Muscle layer of colon (tissue), 2 donors: Measurements from ENCODE around the gene OR56A5.

ENCODE experiments used
- H3K27ac ChIP-seq: one replicate; pipeline ENCODE4 v1.7.0; 2013; ENCODE audit warnings: low read depth, mild to moderate bottlenecking, low read length, moderate library complexity
- H3K27me3 ChIP-seq, 2 donors: one replicate each; pipeline ENCODE4 v1.7.0; 2013; ENCODE audit warnings: low read length in 2 of 2, mild to moderate bottlenecking in 2 of 2; ENCODE audit not compliant: insufficient read depth in 2 of 2, control insufficient read depth in 1 of 2
- H3K36me3 ChIP-seq: one replicate; pipeline ENCODE4 v1.7.0; 2013; ENCODE audit warnings: mild to moderate bottlenecking, low read length; ENCODE audit not compliant: insufficient read depth
- H3K4me1 ChIP-seq: one replicate; pipeline ENCODE4 v1.7.0; 2013; ENCODE audit warnings: mild to moderate bottlenecking, low read length; ENCODE audit not compliant: insufficient read depth
- H3K4me3 ChIP-seq, 2 donors: one replicate each; pipeline ENCODE4 v1.7.0; 2013; ENCODE audit warnings: low read length in 2 of 2, low read depth in 1 of 2, mild to moderate bottlenecking in 1 of 2, moderate library complexity in 1 of 2
- H3K9ac ChIP-seq: one replicate; pipeline ENCODE4 v1.7.0; 2013; ENCODE audit warnings: low read length
- H3K9me3 ChIP-seq: one replicate; pipeline ENCODE4 v1.7.0; 2013; ENCODE audit warnings: mild to moderate bottlenecking, low read length
- donor health status: abdominal sarcoma.
- donor health status: Adenocarcinoma of cecum.

Gene OR56A5, protein sequence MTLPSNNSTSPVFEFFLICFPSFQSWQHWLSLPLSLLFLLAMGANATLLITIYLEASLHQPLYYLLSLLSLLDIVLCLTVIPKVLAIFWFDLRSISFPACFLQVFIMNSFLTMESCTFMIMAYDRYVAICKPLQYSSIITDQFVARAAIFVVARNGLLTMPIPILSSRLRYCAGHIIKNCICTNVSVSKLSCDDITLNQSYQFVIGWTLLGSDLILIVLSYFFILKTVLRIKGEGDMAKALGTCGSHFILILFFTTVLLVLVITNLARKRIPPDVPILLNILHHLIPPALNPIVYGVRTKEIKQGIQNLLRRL

DNA sequence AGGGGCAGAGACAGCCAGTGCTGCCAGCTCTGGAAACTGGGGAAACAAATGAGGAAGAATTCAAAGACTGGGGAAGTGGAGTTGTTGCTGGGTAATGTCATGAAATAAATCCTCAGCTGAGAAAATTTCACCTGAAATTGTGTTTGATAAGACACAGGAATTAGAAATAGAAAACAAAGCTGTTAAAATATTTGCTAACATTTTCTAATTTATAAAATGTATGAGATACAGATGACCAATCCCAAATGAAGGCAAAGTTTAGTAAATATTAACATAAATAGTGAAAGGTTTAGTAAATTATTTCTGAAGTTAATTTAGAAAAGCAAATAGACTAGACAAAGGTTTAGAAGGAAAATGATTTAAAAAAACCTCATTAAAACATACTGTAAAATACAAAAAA lies at the start of gene OR56A5:
Gene OR56A5, minus strand, starts transcription at position 101 of the 400 bp plus-strand sequence. Its CDS starts 0 bp downstream, at position 101.
- Histone ChIP-seq H3K9me3 (peaks cover 3% of the 10 kb centered on the region), H3K36me3 (no peaks in the 10 kb centered on the region), H3K4me1 (no peaks in the 10 kb centered on the region), H3K27me3 (no peaks in the 10 kb centered on the region), H3K4me3 (no peak within 1 kb of the TSS), H3K27ac (no peak within 1 kb of the TSS), H3K9ac (no peak within 1 kb of the TSS)

DNA sequence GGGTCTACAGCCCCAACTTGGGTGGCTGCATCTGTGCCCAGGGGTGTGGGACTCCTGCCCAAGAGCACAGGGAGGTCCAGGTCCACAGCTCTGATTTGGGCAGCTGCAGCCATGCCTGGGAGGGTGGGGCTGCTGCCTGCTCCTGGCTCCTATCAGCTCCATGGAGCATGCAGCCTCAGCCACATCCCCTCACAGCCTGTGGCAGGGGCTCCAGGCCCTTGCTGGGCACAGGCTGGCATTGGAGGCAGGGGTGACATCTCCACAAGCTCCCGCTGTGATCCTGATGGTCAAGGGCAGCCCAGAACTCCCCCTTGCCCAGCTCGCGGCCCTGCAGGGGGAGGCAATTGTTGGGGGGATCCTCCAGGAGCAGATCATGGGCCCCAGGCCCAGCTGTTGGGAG lies 44.7 kb upstream of the OR56A5 start:
- Histone ChIP-seq H3K9ac (no peak overlapping the region), H3K27me3 (no peaks in the 10 kb centered on the region), H3K36me3 (no peaks in the 10 kb centered on the region), H3K4me3 (no peak overlapping the region), H3K9me3 (peaks cover 6% of the 10 kb centered on the region), H3K4me1 (no peaks in the 10 kb centered on the region), H3K27ac (no peak overlapping the region)

DNA sequence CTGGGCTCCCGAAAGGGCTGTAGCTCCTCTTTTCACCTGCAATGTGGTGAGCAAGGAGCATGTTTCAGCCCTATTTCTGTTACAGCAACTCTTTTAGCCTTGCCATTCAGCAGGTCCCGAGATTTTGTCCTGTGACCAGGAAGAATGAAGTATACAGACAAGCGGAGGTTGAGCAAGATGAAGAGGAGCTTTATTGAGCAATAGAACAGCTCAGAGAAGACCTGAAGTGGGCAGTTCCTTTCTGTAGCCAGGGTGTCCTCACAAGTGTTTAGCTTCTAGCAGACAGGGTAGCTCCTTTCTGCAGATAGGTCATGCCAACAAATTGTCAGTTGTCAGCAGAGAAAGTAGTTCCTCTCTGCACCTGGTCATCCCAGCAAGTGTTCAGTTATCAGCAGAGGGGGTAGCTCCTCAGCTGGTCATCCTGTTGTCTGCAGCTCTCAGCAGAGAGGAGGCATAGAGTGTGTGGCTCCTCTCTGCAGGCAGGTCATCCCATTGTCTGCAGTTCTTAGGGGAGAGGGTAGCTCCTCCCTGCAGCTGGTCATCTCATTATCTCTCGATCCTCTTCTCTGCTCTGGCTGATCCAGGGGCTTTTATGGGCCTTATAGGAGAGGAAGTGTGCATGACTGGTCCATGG lies 43.9 kb upstream of the OR56A5 start:
- no peaks in the 10 kb centered on the region for H3K36me3 ChIP-seq
- no peak overlapping the region for H3K27ac ChIP-seq
- no peak overlapping the region for H3K4me3 ChIP-seq
- H3K9me3 ChIP-seq = peaks cover 6% of the 10 kb centered on the region
- H3K9ac ChIP-seq = no peak overlapping the region
- H3K27me3 ChIP-seq = no peaks in the 10 kb centered on the region
- H3K4me1 ChIP-seq = no peaks in the 10 kb centered on the region

DNA sequence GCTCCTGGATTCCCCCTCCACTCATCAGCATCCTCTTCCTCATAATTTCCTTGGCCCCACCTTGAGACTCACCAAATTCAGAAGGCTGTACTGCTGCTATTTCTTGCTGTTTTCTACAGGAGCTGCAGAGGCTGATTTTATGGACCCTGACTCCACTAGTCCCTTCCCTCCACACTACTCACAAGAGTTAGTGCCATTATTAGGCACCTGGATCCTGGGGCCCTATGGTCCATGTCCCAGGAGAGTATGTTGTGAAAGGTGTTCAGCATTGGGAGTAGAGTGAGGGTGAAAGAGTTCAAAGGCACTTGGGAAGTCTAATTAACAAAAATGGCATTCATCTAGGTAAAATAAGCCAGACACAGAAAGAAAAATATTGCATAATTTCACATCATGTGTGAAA lies 38.6 kb upstream of the OR56A5 start, which contains the start of gene OR56A4:
Gene OR56A4, minus strand, starts transcription at position 101 of the 400 bp plus-strand sequence. CDS start 3,954 bp downstream, outside the sequence.
- no peak within 1 kb of the TSS for H3K9ac ChIP-seq
- no peak within 1 kb of the TSS for H3K4me3 ChIP-seq
- no peaks in the 10 kb centered on the region for H3K9me3 ChIP-seq
- H3K4me1 ChIP-seq = no peaks in the 10 kb centered on the region
- H3K27me3 ChIP-seq = no peaks in the 10 kb centered on the region
- no peak within 1 kb of the TSS for H3K27ac ChIP-seq
- H3K36me3 ChIP-seq = no peaks in the 10 kb centered on the region

DNA sequence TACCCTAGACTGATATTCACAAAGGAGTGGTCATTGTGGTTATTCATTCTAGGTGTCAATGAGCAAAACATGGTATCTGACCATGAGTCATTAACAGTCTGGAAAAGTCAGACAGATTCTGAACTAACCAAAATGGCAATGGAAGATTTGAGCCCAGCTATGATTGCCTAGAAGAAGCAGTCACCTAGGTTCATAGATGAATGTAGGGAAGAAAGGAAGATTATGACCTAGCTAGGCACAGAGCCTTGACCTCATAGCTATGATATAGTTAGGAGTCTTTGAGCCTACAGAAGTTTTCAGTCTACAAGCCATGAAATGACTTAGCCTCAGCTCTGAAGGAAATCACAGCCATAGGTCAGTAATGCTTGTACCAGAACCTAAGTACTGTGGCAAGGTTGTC lies 38.1 kb upstream of the OR56A5 start:
- Histone ChIP-seq H3K9ac (no peak overlapping the region), H3K36me3 (no peaks in the 10 kb centered on the region), H3K4me1 (no peaks in the 10 kb centered on the region), H3K9me3 (no peaks in the 10 kb centered on the region), H3K4me3 (no peak overlapping the region), H3K27me3 (no peaks in the 10 kb centered on the region), H3K27ac (no peak overlapping the region)

DNA sequence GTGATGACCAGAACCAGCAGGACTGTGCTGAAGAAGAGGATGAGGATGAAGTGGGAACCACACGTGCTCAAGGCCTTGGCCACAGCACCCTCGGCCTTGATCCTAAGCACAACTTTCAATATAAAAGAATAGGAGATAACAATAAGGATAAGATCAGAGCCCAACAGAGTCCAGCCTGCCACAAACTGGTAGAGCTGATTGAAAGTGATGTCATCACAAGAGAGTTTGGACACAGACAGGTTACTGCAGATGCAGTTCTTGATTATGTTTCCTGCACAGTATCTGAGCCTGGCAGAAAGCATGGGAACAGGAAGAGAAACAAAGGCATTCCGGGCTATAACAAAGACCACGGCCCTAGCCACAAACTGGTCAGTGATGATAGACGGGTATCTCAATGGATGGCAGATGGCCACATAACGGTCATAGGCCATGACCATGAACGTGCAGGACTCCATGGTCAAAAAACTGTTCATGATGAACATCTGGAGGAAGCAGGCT lies 34.0 kb upstream of the OR56A5 start:
- Histone ChIP-seq H3K4me1 (no peaks in the 10 kb centered on the region), H3K4me3 (no peak overlapping the region), H3K27ac (no peak overlapping the region), H3K9me3 (no peaks in the 10 kb centered on the region), H3K27me3 (no peaks in the 10 kb centered on the region), H3K9ac (no peak overlapping the region), H3K36me3 (no peaks in the 10 kb centered on the region)

DNA sequence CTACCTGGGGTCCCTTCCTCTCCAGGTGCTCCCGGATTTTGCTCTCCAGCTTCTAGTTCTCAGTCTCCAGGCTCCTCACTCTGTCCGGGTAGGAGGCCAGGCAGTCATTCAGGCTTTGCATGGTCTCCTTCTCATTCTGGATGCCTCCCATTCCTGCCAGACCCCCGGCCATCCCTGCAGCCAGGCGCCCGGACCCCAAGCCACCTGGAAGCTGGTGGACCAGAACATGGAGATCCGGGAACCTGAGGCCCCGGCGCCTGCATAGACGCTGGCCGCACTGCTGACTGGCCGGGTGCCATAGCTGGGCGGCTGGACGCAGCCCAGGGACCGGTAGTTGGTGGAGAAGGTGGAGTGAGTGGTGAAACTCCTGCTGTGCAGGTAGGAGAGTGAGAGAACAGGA lies 26.5 kb upstream of the OR56A5 start:
- no peaks in the 10 kb centered on the region for H3K4me1 ChIP-seq
- H3K36me3 ChIP-seq = no peaks in the 10 kb centered on the region
- no peak overlapping the region for H3K9ac ChIP-seq
- H3K27me3 ChIP-seq = no peaks in the 10 kb centered on the region
- no peaks in the 10 kb centered on the region for H3K9me3 ChIP-seq
- H3K4me3 ChIP-seq = no peak overlapping the region
- no peak overlapping the region for H3K27ac ChIP-seq

DNA sequence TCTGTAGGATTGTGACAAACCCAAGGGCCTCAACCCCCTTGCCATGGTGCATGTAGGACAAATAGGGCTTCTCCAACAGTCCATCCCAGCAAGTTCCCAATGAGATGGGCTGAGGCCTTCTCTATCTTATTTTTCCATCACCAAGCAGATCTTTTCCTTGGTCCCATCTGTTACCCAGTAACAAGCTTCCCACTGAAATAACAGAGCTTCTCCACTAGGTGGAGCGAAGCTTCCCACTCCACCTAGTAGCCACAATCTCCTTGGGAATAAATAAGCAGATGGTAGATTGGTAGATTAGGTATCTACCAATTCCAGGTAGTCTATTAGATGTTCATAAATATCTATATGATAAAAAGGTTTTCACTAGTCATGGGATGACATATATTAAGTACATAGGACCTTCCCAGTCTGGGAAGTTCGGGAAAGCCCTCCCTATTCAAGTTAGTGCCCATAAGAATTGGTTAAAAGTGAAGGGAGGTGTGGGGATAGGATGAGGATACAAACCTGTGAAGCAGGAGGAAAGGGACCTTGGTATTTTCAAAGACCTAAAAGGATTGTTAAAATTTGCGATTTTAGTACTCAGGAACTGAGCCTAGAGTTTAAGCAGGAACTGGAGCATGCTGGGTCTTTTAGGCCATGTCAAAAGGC lies 24.4 kb upstream of the OR56A5 start:
- no peaks in the 10 kb centered on the region for H3K9me3 ChIP-seq
- no peaks in the 10 kb centered on the region for H3K4me1 ChIP-seq
- no peak overlapping the region for H3K9ac ChIP-seq
- no peak overlapping the region for H3K27ac ChIP-seq
- no peaks in the 10 kb centered on the region for H3K36me3 ChIP-seq
- no peak overlapping the region for H3K4me3 ChIP-seq
- H3K27me3 ChIP-seq = no peaks in the 10 kb centered on the region

DNA sequence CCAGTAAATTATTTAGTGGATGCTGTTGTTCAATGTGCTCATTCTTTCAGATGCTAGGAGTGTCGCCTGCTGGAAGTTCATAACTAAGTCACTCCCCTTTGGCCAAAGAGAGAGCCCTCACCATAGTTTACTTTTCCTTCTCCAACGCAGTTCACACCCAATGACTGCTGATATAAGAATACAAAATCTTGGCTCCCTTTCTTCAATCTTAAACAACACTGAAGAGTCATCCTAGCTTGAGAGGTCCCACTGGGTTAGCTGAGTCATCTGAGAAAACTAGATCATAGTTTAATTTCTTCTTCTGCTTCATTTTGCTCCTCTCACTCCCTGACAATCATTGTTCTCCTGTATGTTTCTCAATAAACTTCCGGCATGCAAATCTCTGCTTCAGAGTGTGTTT lies 23.9 kb upstream of the OR56A5 start:
- Histone ChIP-seq H3K9me3 (no peaks in the 10 kb centered on the region), H3K27me3 (no peaks in the 10 kb centered on the region), H3K4me3 (no peak overlapping the region), H3K36me3 (no peaks in the 10 kb centered on the region), H3K27ac (no peak overlapping the region), H3K9ac (no peak overlapping the region), H3K4me1 (no peaks in the 10 kb centered on the region)

DNA sequence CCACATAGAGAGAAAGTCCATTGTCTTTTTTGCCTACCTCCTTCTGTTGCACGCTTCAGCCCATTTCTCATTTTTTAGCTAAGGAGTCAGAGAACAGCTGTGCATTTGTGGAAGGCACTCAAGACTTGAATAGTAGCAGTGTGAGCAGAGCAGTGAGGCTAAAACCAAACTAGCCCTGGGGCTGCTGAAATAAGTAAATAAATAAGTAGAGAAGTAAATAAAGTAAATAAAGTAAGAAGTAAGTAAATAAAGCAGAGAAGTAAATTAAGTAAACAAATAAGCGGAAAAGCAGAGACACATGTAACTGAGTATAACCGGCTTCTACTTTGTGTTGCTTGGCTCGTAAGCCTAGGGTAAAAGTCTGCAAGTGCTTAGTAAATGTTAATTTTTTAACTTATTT lies 20.9 kb upstream of the OR56A5 start:
- Histone ChIP-seq H3K27me3 (no peaks in the 10 kb centered on the region), H3K27ac (no peak overlapping the region), H3K36me3 (no peaks in the 10 kb centered on the region), H3K9ac (no peak overlapping the region), H3K4me3 (no peak overlapping the region), H3K9me3 (no peaks in the 10 kb centered on the region), H3K4me1 (no peaks in the 10 kb centered on the region)

DNA sequence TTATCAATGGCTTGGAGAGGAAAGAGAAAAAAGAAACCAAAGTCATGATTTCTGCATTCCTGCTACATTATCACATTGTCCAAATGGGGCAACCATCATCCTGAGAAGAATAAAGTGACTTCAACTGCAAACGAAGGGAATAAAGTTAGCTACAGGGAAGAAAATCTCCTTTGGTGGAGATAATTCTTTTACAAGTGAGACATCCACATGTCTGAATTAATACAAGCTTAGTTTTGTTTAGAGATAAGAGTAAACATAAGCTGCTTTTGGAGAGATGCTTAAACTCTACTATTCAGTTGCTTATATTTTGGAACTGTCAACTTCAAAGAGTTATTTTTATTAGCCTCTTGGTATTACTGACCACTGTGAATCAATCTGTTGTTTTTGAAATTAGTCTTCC lies 18.6 kb upstream of the OR56A5 start, which contains the start of gene OR52L1:
Gene OR52L1, minus strand, starts transcription at position 101 of the 400 bp plus-strand sequence. Its CDS starts 55 bp downstream, at position 46.
- Histone ChIP-seq H3K4me1 (no peaks in the 10 kb centered on the region), H3K27me3 (no peaks in the 10 kb centered on the region), H3K9ac (no peak within 1 kb of the TSS), H3K27ac (no peak within 1 kb of the TSS), H3K4me3 (no peak within 1 kb of the TSS), H3K36me3 (no peaks in the 10 kb centered on the region), H3K9me3 (no peaks in the 10 kb centered on the region)
